ENCODE data around the gene EDAR. TPM values are rescaled to one million over a fixed set of nuclear protein-coding genes. Genes with fewer than 3 reads are reported as not detected.

The EDAR gene
- total and polyA plus RNA-seq, 9 of the 15 experiments (the other 6 are each of a cell fraction or from before 2014, with no cell fraction given) = 0.01 TPM; not detected in 8

DNA sequence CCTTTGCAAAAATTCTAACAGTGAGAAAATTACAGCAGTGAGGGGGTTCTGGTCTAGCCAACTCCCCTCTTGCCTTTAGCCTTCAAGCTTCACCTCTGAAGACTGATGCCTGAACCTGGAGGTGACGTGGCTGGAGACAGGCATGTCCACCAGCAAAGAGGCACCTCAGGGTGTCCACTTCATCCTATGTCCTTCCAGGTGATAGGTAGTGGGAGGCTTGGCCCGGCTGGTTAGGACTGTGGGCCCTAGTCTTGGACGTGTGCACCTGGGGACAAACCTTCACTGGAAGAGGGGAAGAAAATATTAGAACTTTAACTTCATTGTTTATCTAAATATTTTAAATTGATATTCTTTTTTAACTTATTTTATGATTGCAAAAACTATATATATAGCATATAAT, 35.5 kb upstream of the EDAR start:
- FAIRE-seq (no peak), ATAC-seq (no peak), DNase-seq (ENCODE audit: extremely low read depth in 1 of 4, low spot score in 3 of 4) (no peak)
- Histone ChIP-seq H3K4me3 (no peak overlapping the region), H3K9me1 (ENCODE audit: control insufficient read depth, insufficient read depth, low read length) (no peaks in the 10 kb centered on the region), H3K4me1 (replicated peaks in 1 of 2; ENCODE audit: control insufficient read depth in 2 of 2, insufficient read depth in 2 of 2, low read length in 2 of 2) (no peaks in the 10 kb centered on the region), H3K4me2 (ENCODE audit: insufficient read depth, low read length) (no peak overlapping the region), H3K9me3 (replicated peaks; ENCODE audit: control insufficient read depth, insufficient read depth, low read depth, low read length) (no peaks in the 10 kb centered on the region), H3K27me3 (ENCODE audit: control insufficient read depth in 2 of 2, insufficient read depth in 2 of 2, low read length in 2 of 2) (peaks cover 10 to 27% of the 10 kb centered on the region in 2 experiments), H3K27ac (ENCODE audit: extremely low read depth, low read depth, low read length) (no peak overlapping the region), H3K9ac (ENCODE audit: insufficient read depth in 1 of 2, low read depth in 2 of 2, low read length in 2 of 2) (no peak overlapping the region), H3K79me2 (ENCODE audit: control insufficient read depth, insufficient read depth, low read length) (no peaks in the 10 kb centered on the region), H2AFZ (ENCODE audit: low read depth, low read length) (no peak overlapping the region), H4K20me1 (replicated peaks; ENCODE audit: control insufficient read depth, insufficient read depth, low read length) (no peaks in the 10 kb centered on the region), H3K36me3 (ENCODE audit: control insufficient read depth, insufficient read depth, low read length) (no peaks in the 10 kb centered on the region)
- in situ Hi-C loops (cut with MboI) (no loop called here), intact Hi-C loops (cut with micrococcal nuclease) (no loop called here)
- TF ChIP-seq SRSF9 (IDR thresholded peaks at IDR 0.05; ENCODE audit: borderline replicate concordance, low read depth, low read length) = no peak
- TF ChIP-seq ZNF239 (CRISPR knock-in tag; IDR thresholded peaks at IDR 0.05) = no peak
- TF ChIP-seq POLR2H (tag; IDR thresholded peaks at IDR 0.05; ENCODE audit: low read depth) = no peak
- WGBS (ENCODE audit: insufficient coverage, low coverage, missing lambda C conversion rate) = 0% methylated on average over 3 of the region's 3 CpGs
- ChIA-PET CTCF (ENCODE audit: low intra/inter-chr PET ratio) (no interaction called here), POLR2A (no interaction called here)
- BruUV-seq (replicated peaks) = no TSS peak

DNA sequence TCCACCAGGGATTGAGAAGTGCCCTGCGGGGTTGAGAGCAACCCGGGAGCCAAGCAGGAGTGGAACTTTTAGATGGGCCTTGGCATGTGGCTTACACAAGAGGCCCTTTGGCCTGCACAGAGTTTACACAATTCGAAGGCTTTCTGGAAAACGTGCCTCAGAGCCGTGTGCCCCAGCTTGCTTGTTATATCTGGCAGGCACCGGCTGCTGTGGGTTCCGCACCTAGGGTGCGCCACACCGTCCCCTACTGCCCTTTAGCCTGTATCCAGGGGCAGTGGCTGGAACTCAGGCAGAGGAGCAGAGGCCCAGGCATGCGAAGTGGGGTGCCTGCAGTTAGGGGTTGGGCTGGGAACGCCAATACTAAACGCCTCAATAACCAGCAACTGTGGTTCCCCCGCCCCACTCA, 32.9 kb upstream of the EDAR start:
- no peak overlapping the region for H2AFZ ChIP-seq (ENCODE audit: low read depth, low read length)
- no peak overlapping the region; a peak in 1 of 4 replicates for H3K9ac ChIP-seq (ENCODE audit: insufficient read depth in 1 of 2, low read depth in 2 of 2, low read length in 2 of 2)
- ChIA-PET POLR2A (no interaction called here), CTCF (ENCODE audit: low intra/inter-chr PET ratio) (no interaction called here)
- no peaks in the 10 kb centered on the region for H3K36me3 ChIP-seq (ENCODE audit: control insufficient read depth, insufficient read depth, low read length)
- peaks cover 22 to 48% of the 10 kb centered on the region in 2 experiments for H3K27me3 ChIP-seq (ENCODE audit: control insufficient read depth in 2 of 2, insufficient read depth in 2 of 2, low read length in 2 of 2)
- intact Hi-C loops (cut with micrococcal nuclease) = no loop called here
- BruUV-seq (replicated peaks) = no TSS peak
- FAIRE-seq = no peak
- DNase-seq (ENCODE audit: extremely low read depth in 1 of 4, low spot score in 3 of 4) = no peak
- no peaks in the 10 kb centered on the region for H3K79me2 ChIP-seq (ENCODE audit: control insufficient read depth, insufficient read depth, low read length)
- no peak overlapping the region for H3K27ac ChIP-seq (ENCODE audit: extremely low read depth, low read depth, low read length)
- in situ Hi-C loops (cut with MboI) = no loop called here
- H3K4me2 ChIP-seq (ENCODE audit: insufficient read depth, low read length) = no peak overlapping the region
- H4K20me1 ChIP-seq (replicated peaks; ENCODE audit: control insufficient read depth, insufficient read depth, low read length) = no peaks in the 10 kb centered on the region
- H3K9me1 ChIP-seq (ENCODE audit: control insufficient read depth, insufficient read depth, low read length) = no peaks in the 10 kb centered on the region
- TF ChIP-seq KLF13 (tag; IDR thresholded peaks at IDR 0.05; ENCODE audit: borderline replicate concordance, low read depth) = no peak
- ATAC-seq = peak; percentile 39; the same call in 2 of the 3 replicates
- H3K4me1 ChIP-seq (replicated peaks in 1 of 2; ENCODE audit: control insufficient read depth in 2 of 2, insufficient read depth in 2 of 2, low read length in 2 of 2) = no peaks in the 10 kb centered on the region
- no peak overlapping the region for H3K4me3 ChIP-seq
- H3K9me3 ChIP-seq (replicated peaks; ENCODE audit: control insufficient read depth, insufficient read depth, low read depth, low read length) = no peaks in the 10 kb centered on the region
- 5% methylated on average over 13 of the region's 13 CpGs for WGBS (ENCODE audit: insufficient coverage, low coverage, missing lambda C conversion rate)

Measured in K562 (cell line).